NCI-H345 (cell line): ENCODE results near the gene JAG2.

ENCODE experiments used
- DNase-seq: peaks from one replicate; lab custom pipeline; 2025; lab: John Stamatoyannopoulos, UW

JAG2 gene

DNA sequence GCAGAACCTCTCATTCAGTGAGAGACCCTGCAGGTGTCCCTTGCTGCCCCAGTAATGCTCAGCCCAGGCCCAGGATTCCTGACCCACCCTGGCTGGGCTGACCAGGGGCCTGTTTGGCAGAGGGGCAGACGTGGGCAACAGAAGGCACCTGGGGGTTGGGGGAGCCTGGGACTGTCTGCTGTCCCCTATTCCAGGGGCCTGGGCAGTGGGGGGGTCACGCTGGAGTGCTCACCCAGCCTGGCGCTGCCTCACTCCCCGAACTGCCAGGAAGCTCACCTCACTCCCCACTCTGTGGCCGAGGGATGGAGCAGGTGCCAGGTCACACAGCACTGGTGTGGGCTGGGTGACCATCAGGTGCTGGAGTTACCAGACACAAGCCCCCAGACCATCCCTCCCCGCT, 35.1 kb upstream of the JAG2 start:
- DNase-seq = no peak

GRCh38 chr14:105203057-105203531, 34.5 kb upstream of the JAG2 start:
- DNase-seq = peak; percentile 57

DNA sequence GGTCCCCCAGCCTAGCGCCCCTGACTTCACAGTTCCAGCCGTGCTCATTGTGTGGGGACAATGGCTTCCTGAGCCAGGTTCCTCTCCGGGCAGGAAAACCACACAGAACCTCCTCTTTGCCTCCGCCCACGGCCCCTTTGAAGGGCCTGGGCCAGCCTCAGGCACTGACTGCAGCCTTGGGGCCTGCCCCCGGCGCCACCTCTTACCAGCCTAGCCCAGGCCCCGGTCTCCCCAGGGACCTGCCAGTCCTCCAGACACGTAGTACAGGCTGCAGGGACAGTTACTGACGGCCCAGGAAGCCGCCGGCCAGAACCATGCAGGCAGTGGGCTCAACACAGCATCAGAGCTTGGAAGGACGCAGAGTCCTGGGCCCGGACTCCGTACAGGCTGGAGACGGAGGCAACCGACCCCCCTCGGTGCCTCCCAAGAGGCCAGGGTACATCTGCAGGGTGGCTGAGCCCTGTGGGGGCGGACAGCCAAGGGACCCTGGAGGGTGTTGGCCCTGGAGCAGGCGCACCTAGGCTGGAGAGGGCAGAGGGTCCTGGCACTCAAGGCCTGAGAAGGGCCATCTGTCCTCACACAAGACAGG, 33.4 kb upstream of the JAG2 start:
- DNase-seq = no peak

DNA sequence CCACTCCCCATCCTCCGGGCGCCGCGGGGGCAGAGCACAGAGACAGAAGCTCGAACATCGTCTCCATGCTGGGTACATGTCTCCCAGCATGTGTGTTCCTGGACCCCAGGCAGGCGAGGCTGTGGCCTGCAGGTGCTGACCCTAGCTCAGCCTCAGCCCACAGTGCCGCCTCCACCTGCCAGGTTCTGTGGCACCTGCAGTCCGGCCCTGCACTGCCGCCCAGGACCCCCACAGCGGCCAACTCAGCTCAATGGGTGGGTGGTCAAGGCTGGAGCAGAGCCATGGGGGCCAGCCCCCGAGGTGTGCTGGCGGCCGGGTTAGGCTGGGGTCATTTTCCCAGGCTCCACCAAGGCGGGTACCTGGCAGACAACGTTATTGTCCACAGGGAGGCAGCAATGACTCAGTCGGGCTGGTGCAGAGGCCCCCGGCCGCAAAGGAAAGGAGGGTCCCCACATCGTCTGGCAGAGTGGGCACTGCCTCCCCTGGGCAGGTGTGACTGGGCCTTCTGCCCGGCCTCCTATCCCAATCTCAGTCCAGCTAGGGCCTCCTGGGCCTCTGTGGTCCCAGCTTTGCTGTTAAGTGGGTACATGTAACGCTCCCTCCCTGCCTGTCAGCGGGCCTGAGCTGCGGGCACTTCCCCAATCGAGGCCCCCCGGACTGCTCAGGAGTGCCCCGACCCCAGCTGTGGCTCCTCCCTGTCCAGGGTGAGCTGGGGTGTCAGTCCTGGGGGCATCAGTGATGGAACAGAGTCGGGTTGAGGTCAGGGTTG, 32.8 kb upstream of the JAG2 start:
- DNase-seq = no peak

DNA sequence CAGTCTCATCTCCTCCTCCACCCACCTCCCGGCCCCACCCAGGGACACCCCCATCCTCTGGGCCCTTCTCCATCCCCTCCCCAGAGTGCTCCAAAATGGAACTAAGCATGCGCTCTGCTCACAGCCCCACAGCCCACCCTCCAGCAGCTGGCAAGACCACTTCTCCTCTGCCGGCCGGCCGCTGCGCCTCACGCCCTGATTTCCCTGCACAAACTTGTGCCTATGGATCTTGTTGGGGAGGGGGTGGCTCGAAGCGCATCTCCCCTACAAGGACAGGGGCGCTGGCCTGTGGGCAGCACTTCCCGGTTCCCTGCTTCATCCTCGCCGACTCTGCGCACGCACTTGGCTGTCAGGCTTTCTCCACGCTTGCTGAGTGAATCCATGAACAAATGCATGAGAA, 32.1 kb upstream of the JAG2 start:
- no peak for DNase-seq

GRCh38 chr14:105200074-105200473, 31.5 kb upstream of the JAG2 start:
- DNase-seq = no peak

DNA sequence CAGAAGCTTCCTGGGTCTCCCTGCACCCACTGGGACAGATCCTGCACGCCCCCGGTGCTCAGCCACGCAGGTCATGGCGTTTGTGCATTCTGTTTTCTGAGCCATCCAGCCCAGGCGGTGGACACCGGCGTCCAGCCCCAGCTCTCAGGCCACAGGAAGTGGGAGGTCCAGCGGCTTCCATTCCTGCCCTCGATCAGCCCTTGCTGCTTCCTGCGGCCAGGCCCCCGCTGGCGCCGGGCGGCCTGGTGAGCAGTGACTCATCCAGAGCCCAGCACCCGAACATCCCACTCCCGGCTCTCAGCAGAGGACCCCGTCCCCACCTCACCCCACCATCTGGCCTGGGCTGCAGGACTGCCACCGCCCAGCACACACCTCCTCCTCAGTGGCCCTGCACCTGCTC, 30.5 kb upstream of the JAG2 start:
- no peak for DNase-seq

GRCh38 chr14:105198588-105198987, 30.0 kb upstream of the JAG2 start:
- DNase-seq = no peak

GRCh38 chr14:105197211-105197641, 28.6 kb upstream of the JAG2 start:
- no peak for DNase-seq

GRCh38 chr14:105196265-105196960, 27.8 kb upstream of the JAG2 start:
- DNase-seq = no peak

DNA sequence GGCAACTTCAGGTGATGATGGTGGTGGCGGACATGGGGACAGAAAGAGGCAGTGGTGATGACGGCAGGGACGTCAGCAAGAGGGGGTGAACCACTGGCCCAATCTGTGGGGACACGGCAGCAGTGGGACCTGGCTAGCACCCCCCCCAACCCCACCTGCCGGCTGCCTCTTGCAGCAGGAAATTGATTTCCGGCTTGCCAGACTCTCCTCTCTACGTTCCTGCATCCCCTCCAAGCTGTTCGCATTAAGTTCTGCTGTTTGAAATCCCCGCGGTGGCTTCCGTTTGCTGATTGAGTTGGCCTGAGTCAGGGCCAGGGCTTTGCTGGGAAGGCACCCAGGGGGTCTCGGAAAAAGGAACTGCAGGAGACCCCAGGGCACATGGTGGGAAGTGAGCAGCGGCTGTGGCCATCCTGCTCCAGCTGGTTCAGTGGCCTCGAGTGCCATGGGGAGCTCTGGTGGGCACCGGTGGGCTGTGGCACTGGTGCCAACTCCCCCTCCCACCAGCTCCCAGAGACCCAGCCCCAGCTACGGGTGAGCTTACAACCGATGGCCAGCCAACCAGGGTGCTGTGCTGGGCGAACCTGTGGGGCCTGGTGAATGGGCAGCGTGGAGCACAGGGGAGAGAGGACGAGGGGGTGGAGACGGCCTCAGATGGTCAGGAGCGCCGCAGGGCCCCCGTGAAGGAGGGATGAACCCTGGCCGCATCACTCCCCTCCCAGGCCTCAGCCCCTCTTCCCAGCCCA, 27.1 kb upstream of the JAG2 start:
- DNase-seq = no peak

DNA sequence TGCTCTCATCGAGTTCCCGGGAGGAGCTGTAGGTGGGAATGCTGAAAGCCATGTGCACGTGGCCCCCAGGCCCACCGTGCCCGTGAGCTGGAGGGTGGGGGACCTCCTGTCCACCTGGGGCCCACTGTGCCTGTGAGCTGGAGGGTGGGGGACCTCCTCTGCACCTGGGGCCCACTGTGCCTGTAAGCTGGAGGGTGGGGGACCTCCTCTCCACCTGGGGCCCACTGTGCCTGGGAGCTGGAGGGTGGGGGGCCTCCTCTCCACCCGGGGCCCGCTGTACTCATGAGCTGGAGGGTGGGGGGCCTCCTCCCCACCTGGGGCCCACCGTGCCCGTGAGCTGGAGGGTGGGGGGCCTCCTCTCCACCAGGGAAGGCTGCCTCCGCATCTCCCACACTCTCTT, 26.5 kb upstream of the JAG2 start:
- no peak for DNase-seq

GRCh38 chr14:105193916-105194782, 25.6 kb upstream of the JAG2 start:
- DNase-seq = peak; percentile 95

DNA sequence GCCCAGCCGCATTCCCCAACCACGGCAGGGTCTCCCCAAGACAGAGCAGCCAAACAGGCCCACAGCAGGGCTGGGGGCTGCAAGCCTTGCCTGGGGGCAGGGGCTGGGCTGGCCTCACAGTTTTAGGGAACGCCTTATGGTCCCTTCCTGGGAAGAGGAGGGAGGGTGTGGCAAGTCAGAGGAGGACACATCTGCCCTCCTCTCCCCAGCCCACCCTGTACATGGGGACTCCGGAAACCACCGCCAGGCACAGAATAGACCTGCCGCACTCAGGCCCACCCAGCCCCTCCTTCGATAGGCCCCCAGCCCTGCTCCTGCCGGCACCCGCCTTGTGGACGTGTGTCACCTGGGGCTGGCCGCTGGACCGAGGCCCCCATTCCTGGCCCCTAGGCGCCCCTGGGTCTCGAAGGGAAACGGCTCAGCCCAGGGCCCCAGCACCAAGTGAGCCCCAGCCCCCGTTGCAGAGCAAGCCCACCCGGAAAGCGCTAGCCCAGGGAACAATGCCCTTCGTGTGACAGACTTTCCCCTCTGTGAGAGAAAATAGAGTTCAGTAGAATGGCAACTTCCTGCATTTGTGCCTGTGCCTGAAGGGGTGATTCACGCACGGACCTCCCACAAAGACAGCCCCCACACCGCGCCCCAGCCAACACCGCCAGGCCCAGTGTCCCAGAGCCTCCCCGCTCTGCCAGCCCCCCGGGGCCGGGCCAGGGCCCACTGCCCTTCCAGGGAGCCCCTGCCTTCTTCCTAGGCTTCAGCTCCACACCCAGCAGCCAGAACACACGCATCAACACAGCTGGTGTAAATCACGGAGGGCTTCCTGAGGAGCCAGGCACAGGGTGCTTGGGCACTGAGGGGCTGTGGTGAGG, 24.5 kb upstream of the JAG2 start:
- no peak for DNase-seq

DNA sequence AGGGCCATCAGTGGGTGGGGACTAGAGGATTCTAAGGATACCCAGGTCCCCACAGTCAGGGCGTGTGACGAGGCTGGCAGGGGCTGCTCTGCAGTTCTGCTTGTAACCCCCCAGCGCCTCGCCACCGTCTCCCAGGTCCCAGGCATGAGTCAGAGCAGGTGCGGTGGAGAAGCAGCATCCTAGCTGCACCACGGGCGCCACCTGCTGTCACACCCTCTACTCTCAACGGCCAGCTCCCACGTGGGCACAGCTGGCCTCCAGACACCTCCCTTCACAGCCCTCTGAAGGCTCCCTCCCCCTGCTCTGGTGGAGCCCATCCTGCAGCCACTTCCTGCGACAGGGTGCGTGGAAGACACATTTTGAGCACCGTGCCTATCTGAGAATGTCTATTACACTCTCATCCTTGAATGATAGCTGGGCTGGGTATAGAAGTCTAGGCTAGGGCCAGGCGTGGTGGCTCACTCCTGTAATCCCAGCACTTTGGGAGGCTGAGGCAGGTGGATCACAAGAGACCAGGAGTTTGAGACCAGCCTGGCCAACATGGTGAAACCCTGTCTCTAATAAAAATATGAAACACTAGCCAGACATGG, 19.5 kb upstream of the JAG2 start:
- no peak for DNase-seq

DNA sequence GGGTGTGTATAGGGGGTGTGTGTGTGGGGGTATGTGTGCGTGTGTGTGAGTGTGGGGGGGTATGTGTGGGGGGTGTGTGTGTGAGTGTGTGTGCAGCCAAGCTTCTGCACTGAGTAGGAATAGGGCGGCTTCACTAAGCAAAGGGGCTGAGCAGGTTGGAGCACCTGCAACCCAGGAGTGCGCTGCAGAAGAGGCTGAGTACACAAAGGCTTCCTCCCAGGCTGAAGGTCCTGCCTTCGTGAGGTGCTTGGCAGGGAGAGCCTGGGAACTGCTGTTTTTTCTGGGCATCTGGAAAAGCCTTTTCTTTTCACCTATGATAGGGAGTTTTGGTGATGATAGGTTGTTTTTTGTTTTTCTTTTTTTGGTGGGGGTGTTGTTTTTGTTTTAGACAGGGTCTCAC, 18.5 kb upstream of the JAG2 start:
- peak; percentile 67 for DNase-seq

DNA sequence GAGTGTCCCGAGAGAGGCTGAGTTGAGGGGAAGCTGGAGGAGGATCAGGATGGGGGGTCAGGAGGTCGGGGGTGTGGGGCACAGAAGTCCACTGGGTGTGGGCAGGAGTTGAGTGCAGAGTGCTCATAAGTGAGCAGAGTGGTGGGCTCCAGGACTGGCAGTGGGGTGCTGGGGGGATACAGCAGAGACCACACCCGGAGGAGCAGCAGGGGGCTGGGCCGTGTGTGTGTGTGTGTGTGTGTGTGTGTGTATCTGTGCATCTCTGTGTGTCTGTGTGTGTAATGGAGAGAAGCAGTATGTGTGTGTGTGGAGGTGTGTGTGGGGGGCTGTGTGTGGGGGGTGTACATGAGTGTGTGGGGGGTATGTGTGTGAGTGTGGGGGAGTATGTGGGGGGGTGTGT, 17.4 kb upstream of the JAG2 start:
- DNase-seq = no peak

DNA sequence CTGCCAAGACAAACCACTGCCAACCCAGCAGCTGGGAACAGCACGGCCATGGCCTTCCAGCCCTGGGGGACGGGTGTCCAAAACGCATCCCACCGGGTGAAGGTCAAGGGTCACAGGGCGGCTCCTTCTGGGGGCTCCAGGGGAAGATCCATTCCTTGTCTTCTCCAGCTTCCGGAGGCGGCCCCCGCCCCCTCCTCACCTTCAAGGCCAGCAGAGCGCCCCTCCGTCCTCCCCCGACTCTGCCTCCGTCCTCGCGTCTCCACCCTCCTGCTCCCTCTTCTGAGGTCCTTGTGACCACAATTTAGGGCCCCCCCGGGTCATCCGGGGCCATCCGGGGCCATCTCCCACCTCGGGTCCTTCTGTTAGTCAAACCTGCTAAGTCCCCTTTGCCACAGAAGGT, 16.4 kb upstream of the JAG2 start:
- DNase-seq = no peak

GRCh38 chr14:105184461-105184860, 15.9 kb upstream of the JAG2 start:
- peak; percentile 38 for DNase-seq
